Measurements from ENCODE around the gene BBOX1.

BBOX1 gene, protein sequence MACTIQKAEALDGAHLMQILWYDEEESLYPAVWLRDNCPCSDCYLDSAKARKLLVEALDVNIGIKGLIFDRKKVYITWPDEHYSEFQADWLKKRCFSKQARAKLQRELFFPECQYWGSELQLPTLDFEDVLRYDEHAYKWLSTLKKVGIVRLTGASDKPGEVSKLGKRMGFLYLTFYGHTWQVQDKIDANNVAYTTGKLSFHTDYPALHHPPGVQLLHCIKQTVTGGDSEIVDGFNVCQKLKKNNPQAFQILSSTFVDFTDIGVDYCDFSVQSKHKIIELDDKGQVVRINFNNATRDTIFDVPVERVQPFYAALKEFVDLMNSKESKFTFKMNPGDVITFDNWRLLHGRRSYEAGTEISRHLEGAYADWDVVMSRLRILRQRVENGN

DNA sequence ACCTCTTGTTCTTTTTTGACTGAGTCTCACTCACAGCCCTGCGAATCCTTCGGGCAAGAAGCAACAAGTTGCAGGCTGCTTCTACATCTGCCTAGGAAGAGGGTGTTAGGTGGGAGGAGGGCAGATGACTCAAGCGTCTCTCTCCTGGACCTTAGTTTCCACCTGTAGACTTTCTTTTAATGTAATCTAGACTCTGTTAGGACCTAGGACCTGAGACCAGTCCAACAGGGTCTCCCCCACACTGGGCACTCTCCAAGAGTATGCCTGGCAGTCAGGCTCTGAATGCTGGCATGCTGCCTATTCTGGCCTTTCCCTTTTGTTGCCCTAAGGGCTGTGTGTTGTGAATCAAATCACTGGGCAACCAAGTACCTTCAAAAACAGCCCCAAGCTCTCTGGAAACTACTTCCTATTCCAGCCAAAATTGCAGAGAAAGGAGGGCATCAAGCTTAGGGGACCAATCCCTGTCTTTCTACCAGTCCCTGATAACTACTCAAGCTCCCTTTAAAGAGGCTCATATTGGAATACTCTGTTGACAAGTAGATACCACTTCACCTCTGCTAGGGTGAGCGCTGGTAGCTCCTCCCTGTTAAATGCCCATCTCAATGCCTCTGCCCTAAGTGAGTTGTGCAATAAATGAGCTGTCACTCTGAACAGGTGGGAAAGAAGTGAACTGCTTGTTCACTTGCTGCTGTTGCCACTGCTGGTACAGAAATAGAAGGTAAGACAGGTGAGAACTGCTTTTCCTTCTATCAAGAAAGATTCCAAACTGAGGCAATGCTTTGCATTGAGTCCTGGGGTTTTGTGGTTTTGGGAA, at the start of gene BBOX1:
Gene BBOX1 (plus strand): TSS at position 514 of the 814 bp plus-strand sequence. CDS start 14,616 bp downstream, outside the sequence.
- Histone ChIP-seq H3K4me3 (ENCODE audit: low read depth in 1 of 2, low read length in 2 of 2) (no peak within 1 kb of the TSS), H3K36me3 (ENCODE audit: insufficient read depth, low read length) (no peaks in the 10 kb centered on the region), H3K4me1 (ENCODE audit: insufficient read depth, low read length) (no peaks in the 10 kb centered on the region), H3K9me3 (ENCODE audit: insufficient read depth, low read length, severe bottlenecking) (no peaks in the 10 kb centered on the region), H3K79me2 (ENCODE audit: insufficient read depth, low read length) (no peaks in the 10 kb centered on the region), H3K4me2 (ENCODE audit: insufficient read depth, low read length) (no peak within 1 kb of the TSS), H3K27ac (ENCODE audit: low read length) (no peak within 1 kb of the TSS), H3K27me3 (ENCODE audit: insufficient read depth, low read length, poor library complexity) (no peaks in the 10 kb centered on the region), H4K20me1 (ENCODE audit: insufficient read depth, low read length) (no peaks in the 10 kb centered on the region), H3K9ac (ENCODE audit: low read depth, low read length) (no peak within 1 kb of the TSS), H2AFZ (ENCODE audit: low read depth, low read length) (no peak within 1 kb of the TSS)
- DNase-seq: no peak
- no peak for ATAC-seq (ENCODE audit: insufficient read depth, low read depth)
- TF ChIP-seq, protein P1, sequence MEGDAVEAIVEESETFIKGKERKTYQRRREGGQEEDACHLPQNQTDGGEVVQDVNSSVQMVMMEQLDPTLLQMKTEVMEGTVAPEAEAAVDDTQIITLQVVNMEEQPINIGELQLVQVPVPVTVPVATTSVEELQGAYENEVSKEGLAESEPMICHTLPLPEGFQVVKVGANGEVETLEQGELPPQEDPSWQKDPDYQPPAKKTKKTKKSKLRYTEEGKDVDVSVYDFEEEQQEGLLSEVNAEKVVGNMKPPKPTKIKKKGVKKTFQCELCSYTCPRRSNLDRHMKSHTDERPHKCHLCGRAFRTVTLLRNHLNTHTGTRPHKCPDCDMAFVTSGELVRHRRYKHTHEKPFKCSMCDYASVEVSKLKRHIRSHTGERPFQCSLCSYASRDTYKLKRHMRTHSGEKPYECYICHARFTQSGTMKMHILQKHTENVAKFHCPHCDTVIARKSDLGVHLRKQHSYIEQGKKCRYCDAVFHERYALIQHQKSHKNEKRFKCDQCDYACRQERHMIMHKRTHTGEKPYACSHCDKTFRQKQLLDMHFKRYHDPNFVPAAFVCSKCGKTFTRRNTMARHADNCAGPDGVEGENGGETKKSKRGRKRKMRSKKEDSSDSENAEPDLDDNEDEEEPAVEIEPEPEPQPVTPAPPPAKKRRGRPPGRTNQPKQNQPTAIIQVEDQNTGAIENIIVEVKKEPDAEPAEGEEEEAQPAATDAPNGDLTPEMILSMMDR (IDR thresholded peaks at IDR 0.05; ENCODE audit: borderline replicate concordance, extremely low read depth, low read length, poor library complexity, severe bottlenecking): no peak
- TF ChIP-seq EZH2 (IDR thresholded peaks at IDR 0.05; ENCODE audit: borderline replicate concordance, low read depth, low read length, severe bottlenecking): no peak

DNA sequence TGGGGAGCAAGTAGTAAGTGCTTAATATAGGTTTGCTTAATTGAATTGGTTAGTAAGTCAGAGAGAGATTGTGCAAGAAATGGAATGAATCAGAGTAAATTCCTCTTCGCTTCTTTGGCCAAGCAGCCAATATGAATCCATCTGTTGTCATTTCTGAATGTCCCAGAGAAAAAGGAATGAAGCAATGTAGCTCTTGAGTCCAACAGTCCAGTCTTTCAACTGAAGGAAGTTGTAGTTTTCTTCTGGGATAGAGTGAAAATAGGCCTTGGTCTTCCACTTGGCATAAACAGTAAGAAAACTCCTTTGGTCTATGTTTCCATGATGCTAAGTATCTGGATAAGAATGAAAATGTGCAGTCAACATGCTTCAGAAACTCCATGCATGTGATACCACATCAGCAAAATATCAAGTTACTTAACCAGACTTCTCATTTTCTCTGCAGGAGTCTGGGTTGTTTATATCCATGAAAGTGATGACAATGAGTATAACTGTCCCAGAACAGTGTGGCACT, 48.5 kb upstream of the BBOX1 start:
- Histone ChIP-seq H3K27me3 (ENCODE audit: insufficient read depth, low read length, poor library complexity) (no peaks in the 10 kb centered on the region), H3K9me3 (ENCODE audit: insufficient read depth, low read length, severe bottlenecking) (no peaks in the 10 kb centered on the region), H3K4me3 (ENCODE audit: low read depth in 1 of 2, low read length in 2 of 2) (no peak overlapping the region), H3K27ac (ENCODE audit: low read length) (no peak overlapping the region), H3K36me3 (ENCODE audit: insufficient read depth, low read length) (no peaks in the 10 kb centered on the region), H2AFZ (ENCODE audit: low read depth, low read length) (no peak overlapping the region), H3K4me1 (ENCODE audit: insufficient read depth, low read length) (no peaks in the 10 kb centered on the region), H3K9ac (ENCODE audit: low read depth, low read length) (no peak overlapping the region), H4K20me1 (ENCODE audit: insufficient read depth, low read length) (no peaks in the 10 kb centered on the region), H3K79me2 (ENCODE audit: insufficient read depth, low read length) (no peaks in the 10 kb centered on the region), H3K4me2 (ENCODE audit: insufficient read depth, low read length) (no peak overlapping the region)
- DNase-seq: no peak
- no peak for ATAC-seq (ENCODE audit: insufficient read depth, low read depth)
- TF ChIP-seq EZH2 (IDR thresholded peaks at IDR 0.05; ENCODE audit: borderline replicate concordance, low read depth, low read length, severe bottlenecking): no peak

DNA sequence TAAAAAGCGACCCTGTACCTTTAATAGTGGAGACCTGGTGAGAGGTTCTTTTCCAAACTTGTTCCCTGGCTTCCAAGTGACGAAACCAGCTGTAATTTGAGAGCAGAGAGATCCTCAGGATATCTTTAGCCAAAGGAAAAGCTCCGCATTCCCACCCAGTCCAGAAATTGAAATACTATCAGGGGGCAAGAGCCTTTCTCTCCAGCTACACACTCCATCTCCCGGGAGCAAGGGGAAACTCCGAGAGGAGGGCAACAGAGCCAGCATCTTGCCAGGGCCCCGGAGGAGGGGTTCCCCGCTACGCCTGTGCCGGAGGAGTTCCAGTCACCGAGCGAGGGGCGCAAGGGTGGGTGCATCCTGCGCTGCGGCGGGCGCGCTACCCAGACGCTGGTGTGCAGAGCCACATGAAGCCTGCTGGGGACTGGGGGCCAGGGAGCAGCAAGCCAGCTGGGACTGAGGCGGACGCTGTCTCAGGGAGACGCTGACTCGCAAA, 46.6 kb upstream of the BBOX1 start, which contains the start of gene FIBIN:
Gene FIBIN (plus strand): TSS at position 148 of the 493 bp plus-strand sequence. CDS start 415 bp downstream, outside the sequence.
- no peak for ATAC-seq (ENCODE audit: insufficient read depth, low read depth)
- no peak for DNase-seq

More for the DNA sequence above, 46.6 kb upstream of the BBOX1 start, which contains the start of gene FIBIN:
- Histone ChIP-seq H3K79me2 (ENCODE audit: insufficient read depth, low read length) (no peaks in the 10 kb centered on the region), H4K20me1 (ENCODE audit: insufficient read depth, low read length) (no peaks in the 10 kb centered on the region), H3K9me3 (ENCODE audit: insufficient read depth, low read length, severe bottlenecking) (no peaks in the 10 kb centered on the region), H3K4me1 (ENCODE audit: insufficient read depth, low read length) (no peaks in the 10 kb centered on the region), H3K9ac (ENCODE audit: low read depth, low read length) (no peak within 1 kb of the TSS), H3K4me2 (ENCODE audit: insufficient read depth, low read length) (no peak within 1 kb of the TSS), H3K27ac (ENCODE audit: low read length) (no peak within 1 kb of the TSS), H3K27me3 (ENCODE audit: insufficient read depth, low read length, poor library complexity) (no peaks in the 10 kb centered on the region), H3K4me3 (ENCODE audit: low read depth in 1 of 2, low read length in 2 of 2) (no peak within 1 kb of the TSS), H2AFZ (ENCODE audit: low read depth, low read length) (no peak within 1 kb of the TSS), H3K36me3 (ENCODE audit: insufficient read depth, low read length) (no peaks in the 10 kb centered on the region)
- TF ChIP-seq EZH2 (IDR thresholded peaks at IDR 0.05; ENCODE audit: borderline replicate concordance, low read depth, low read length, severe bottlenecking): no peak
- TF ChIP-seq, protein P1 (IDR thresholded peaks at IDR 0.05; ENCODE audit: borderline replicate concordance, extremely low read depth, low read length, poor library complexity, severe bottlenecking): no peak
